K562 (cell line): Measurements from ENCODE around the gene PSMB4. TPM values are rescaled to one million over a fixed set of nuclear protein-coding genes. Genes with fewer than 3 reads are reported as not detected.

Experiments
- ATAC-seq: fragments of 200-7000 bp; cut with Tn5 transposase; 3 replicates; pipeline ENCODE4 v1.9.1; 2020; ENCODE audit warnings: moderate library complexity
- BruUV-seq: library from RNA; stranded (reverse); fragments of 400-500 nt; replicated peaks from 2 replicates; lab custom pipeline; 2021; lab: Mats Ljungman, UMichigan
- CTCF ChIA-PET: fragments of 300-600 bp; formaldehyde crosslinking; extraction: SDS; loops from one replicate; lab custom pipeline; 2021; ENCODE audit warnings: low intra/inter-chr PET ratio; lab: Yijun Ruan, JAX
- POLR2A ChIA-PET: fragments of 300-600, 350-650 bp; sonication (Branson Sonifier 250); formaldehyde crosslinking; extraction: SDS; loops from one replicate; lab custom pipeline; 2021; ENCODE audit warnings: antibody characterized with exemption, inconsistent platforms; lab: Yijun Ruan, JAX
- DNase-seq, 4 experiments: peaks; one replicate each; pipeline versions ENCODE4 v3.0.0 to v3.0.0-alpha.2; 2011 to 2018; ENCODE audit warnings: low spot score in 3 of 4, mixed read lengths in 3 of 4; ENCODE audit errors: extremely low read depth in 1 of 4
- FAIRE-seq: peaks from 2 replicates; lab custom pipeline; 2011; peaks lifted over from hg19 to GRCh38; lab: Jason Lieb, UNC
- H2AFZ ChIP-seq: 2 replicates; pipeline ENCODE4 v1.6.0; 2011; ENCODE audit warnings: low read depth, low read length, control low read depth, inconsistent platforms
- H3K27ac ChIP-seq: fragments of 200-600 bp; 3 replicates; pipeline ENCODE4 v1.8.0; 2011; ENCODE audit warnings: low read depth, mild to moderate bottlenecking, control low read depth, inconsistent platforms, low read length, moderate library complexity, mixed read lengths; ENCODE audit errors: extremely low read depth
- H3K27me3 ChIP-seq, 2 experiments: fragments of 300-600 bp in 1 of 2; 2 replicates in 1 of 2; 3 replicates in 1 of 2; pipeline versions ENCODE4 v1.6.0 to v1.8.0; 2011; ENCODE audit warnings: inconsistent platforms in 2 of 2, low read length in 2 of 2, mild to moderate bottlenecking in 1 of 2, mixed read lengths in 1 of 2, moderate library complexity in 1 of 2; ENCODE audit not compliant: control insufficient read depth in 2 of 2, insufficient read depth in 2 of 2
- H3K36me3 ChIP-seq: fragments of 300-600 bp; 3 replicates; pipeline ENCODE4 v1.8.0; 2011; ENCODE audit warnings: mild to moderate bottlenecking, low read length, inconsistent platforms; ENCODE audit not compliant: control insufficient read depth, insufficient read depth
- H3K4me1 ChIP-seq, 2 experiments: fragments of 200-600 bp in 1 of 2; replicated peaks in 1 of 2; 2 replicates in 1 of 2; 3 replicates in 1 of 2; pipeline versions ENCODE4 v1.5.1 to v1.8.0; 2011; ENCODE audit warnings: inconsistent platforms in 2 of 2, low read length in 2 of 2, mild to moderate bottlenecking in 1 of 2, mixed read lengths in 1 of 2, moderate library complexity in 1 of 2; ENCODE audit not compliant: control insufficient read depth in 2 of 2, insufficient read depth in 2 of 2
- H3K4me2 ChIP-seq: 2 replicates; pipeline ENCODE4 v1.6.1; 2011; ENCODE audit warnings: low read length, control low read depth, inconsistent platforms, mixed read lengths; ENCODE audit not compliant: insufficient read depth
- H3K4me3 ChIP-seq: fragments of 200-600 bp; sonication (generic), shearing (Covaris generic); 2 replicates; pipeline ENCODE4 v1.5.1; 2016; ENCODE audit warnings: control low read depth, inconsistent platforms
- H3K79me2 ChIP-seq: fragments of 200-600 bp; 3 replicates; pipeline ENCODE4 v1.8.0; 2011; ENCODE audit warnings: low read length, inconsistent platforms; ENCODE audit not compliant: control insufficient read depth, insufficient read depth
- H3K9ac ChIP-seq, 2 experiments: 2 replicates each; pipeline versions ENCODE4 v1.6.0 to v1.6.1; 2011; ENCODE audit warnings: low read depth in 2 of 2, low read length in 2 of 2, control low read depth in 1 of 2, inconsistent platforms in 1 of 2, mild to moderate bottlenecking in 1 of 2, mixed read lengths in 1 of 2; ENCODE audit not compliant: insufficient read depth in 1 of 2
- H3K9me1 ChIP-seq: one replicate; pipeline ENCODE4 v1.6.0; 2011; ENCODE audit warnings: inconsistent platforms, mild to moderate bottlenecking, low read length, moderate library complexity; ENCODE audit not compliant: control insufficient read depth, insufficient read depth
- H3K9me3 ChIP-seq: replicated peaks from 2 replicates; pipeline ENCODE4 v1.5.1; 2011; ENCODE audit warnings: low read depth, low read length, inconsistent platforms; ENCODE audit not compliant: control insufficient read depth, insufficient read depth
- H4K20me1 ChIP-seq: replicated peaks from 2 replicates; pipeline ENCODE4 v1.6.1; 2011; ENCODE audit warnings: low read length, inconsistent platforms, mixed read lengths; ENCODE audit not compliant: control insufficient read depth, insufficient read depth
- EZH2 ChIP-seq: IDR thresholded peaks from 2 replicates; pipeline ENCODE4 v1.6.1; 2012; ENCODE audit warnings: low read depth, mild to moderate bottlenecking, inconsistent platforms, low read length, borderline replicate concordance
- ZNF184 ChIP-seq: sonication (generic); formaldehyde crosslinking; IDR thresholded peaks from 2 replicates; pipeline ENCODE4 v1.5.0; 2020; ENCODE audit warnings: missing genetic modification reagents
- ZNF408 ChIP-seq: fragments of 250-450 bp; sonication (Bioruptor Pico); IDR thresholded peaks from 2 replicates; pipeline ENCODE4 v1.4.0; 2020; ENCODE audit warnings: low read depth, mild to moderate bottlenecking, moderate library complexity
- WGBS: fragments of 100-300 bp; shearing (Covaris generic); methylation state at CpG from one replicate; pipeline ENCODE4 v1.1.6; 2016; ENCODE audit warnings: low coverage, mixed read lengths; ENCODE audit not compliant: insufficient coverage; ENCODE audit errors: missing lambda C conversion rate; 5-methylcytosine and 5-hydroxymethylcytosine counted together
- in situ Hi-C: fragments of 300-500 bp; cut with MboI; formaldehyde crosslinking; loops from 4 replicates; pipeline ENCODE4 v1.15.0; 2018; ENCODE audit warnings: inconsistent platforms, mixed read lengths
- intact Hi-C: fragments of 100-400 bp; cut with micrococcal nuclease; formaldehyde crosslinking; loops from 2 replicates; pipeline ENCODE4 v1.14.2; 2022
- polyA plus RNA-seq, 8 experiments: library from polyadenylated mRNA; depleted of rRNA in 4 of 8; stranded (reverse) in 5 of 8; unstranded in 3 of 8; fragments of >200 nt; fragmentation: Nextera tagmentation in 2 of 8; fragmentation: Illumina TruSeq in 1 of 8; extraction: Ambion mirVana in 2 of 8; extraction: Trizol in 1 of 8; gene quantifications; 2 replicates each; pipeline versions ENCODE4 v1.2.1 to v1.2.3, GENCODE V29; 2011 to 2014; ENCODE audit warnings: inconsistent platforms in 1 of 8, missing spikeins in 1 of 8
- total RNA-seq, 7 experiments: library from RNA; depleted of rRNA in 6 of 7; stranded (reverse); fragments of >200 nt in 6 of 7; fragmentation: Illumina TruSeq in 2 of 7; extraction: Trizol in 2 of 7; gene quantifications; 2 replicates each; pipeline versions ENCODE4 v1.2.1 to v1.2.3, GENCODE V29; 2011 to 2021; ENCODE audit warnings: low replicate concordance in 1 of 7

PSMB4 gene
- total and polyA plus RNA-seq, 9 of the 15 experiments (the other 6 are each of a cell fraction or from before 2014, with no cell fraction given) = 397 to 674 (median 475) TPM

DNA sequence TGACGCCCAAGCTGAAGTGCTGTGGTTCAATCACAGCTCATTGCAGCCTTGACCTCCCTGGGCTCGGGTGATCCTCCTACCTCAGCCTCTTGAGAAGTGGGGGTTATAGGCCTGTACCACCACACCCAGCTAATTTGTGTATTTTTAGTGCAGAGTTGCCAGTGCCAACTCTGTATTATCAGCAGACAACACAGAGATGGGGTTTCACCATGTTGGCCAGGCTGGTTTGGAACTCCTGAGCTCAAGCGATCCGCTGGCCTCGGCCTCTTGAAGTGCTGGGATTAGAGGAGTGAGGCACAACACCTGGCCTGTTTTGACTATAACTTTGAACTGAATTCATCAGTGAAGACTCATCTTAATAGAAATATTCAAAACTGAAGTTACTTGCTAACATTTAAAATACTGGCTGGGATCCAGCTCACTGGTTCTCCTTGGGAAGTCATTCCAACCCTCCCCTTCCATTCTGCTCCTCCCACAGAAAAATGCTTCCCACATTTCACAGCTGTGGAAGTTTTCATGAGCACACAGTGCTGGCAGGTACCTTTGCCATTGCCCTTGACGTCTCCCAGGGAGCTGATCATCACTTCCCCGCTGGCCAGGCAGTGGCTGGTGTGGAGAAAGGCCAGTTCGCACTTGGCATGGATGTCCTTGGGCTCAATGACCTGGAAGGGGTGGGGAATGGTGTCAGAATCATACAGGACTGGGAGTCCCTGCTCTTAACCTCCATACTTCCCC lies 31.5 kb upstream of the PSMB4 start:
- H3K4me2 ChIP-seq = no peak overlapping the region
- 79% methylated on average over 8 of the region's 8 CpGs for WGBS
- no peak overlapping the region for H3K4me3 ChIP-seq
- no peak for FAIRE-seq
- H4K20me1 ChIP-seq = no peaks in the 10 kb centered on the region
- peak overlapping the region in 1 of 2 experiments; percentile 64; a peak in 1 of 4 replicates for H3K9ac ChIP-seq
- ChIA-PET POLR2A (interaction anchor here (0.6 to 1.4 kb wide), 6 partner anchors 16 to 86 kb away, joined by 3 to 6 read pairs (median 4); partner anchors contain the start of gene PI4KB), CTCF (no interaction called here)
- BruUV-seq = no TSS peak
- ATAC-seq = no peak
- H3K9me3 ChIP-seq = 0 out of 2 replicates have a peak, but pooled peaks cover 2% of the 10 kb centered on the region
- no peak overlapping the region for H2AFZ ChIP-seq
- H3K4me1 ChIP-seq = peaks cover 26 to 42% of the 10 kb centered on the region in 2 experiments
- no peaks in the 10 kb centered on the region for H3K9me1 ChIP-seq
- H3K27ac ChIP-seq = no peak overlapping the region
- in situ Hi-C loops (no loop called here), intact Hi-C loops (no loop called here)
- peaks cover 16% of the 10 kb centered on the region for H3K79me2 ChIP-seq
- no peak for DNase-seq
- H3K36me3 ChIP-seq = peaks cover 39% of the 10 kb centered on the region; the same call in 2 of the 3 replicates
- TF ChIP-seq EZH2 (no peak), ZNF408 (CRISPR knock-in tag) (no peak), ZNF184 (CRISPR knock-in tag) (no peak)
- no peaks in the 10 kb centered on the region for H3K27me3 ChIP-seq
